ENCODE measurements around the gene NAPA. TPM values are rescaled to one million over a fixed set of nuclear protein-coding genes. Genes with fewer than 3 reads are reported as not detected.

Gene NAPA
- total RNA-seq, 4 donors from 2014 or later: 146 to 354 (median 213) TPM

- DNase-seq: no peak
- Histone ChIP-seq H3K9me3 (no peaks in the 10 kb centered on the region), H3K4me3 (replicated peaks in 1 of 3) (no peak overlapping the region), H3K36me3 (no peaks in the 10 kb centered on the region), H3K4me1 (peaks cover 13 to 19% of the 10 kb centered on the region in 2 donors), H3K27ac (no peak overlapping the region), H3K27me3 (no peaks in the 10 kb centered on the region)
- intact Hi-C loops (cut with DNase I): loop anchor here (10.0 kb wide), 1 partner anchor 84 kb away; no protein-coding TSS in a partner anchor
- 86 to 90% methylated on average over 9 of the region's 9 CpGs for WGBS, 2 donors
- no peak for TF ChIP-seq POLR2A (IDR thresholded peaks at IDR 0.05)
These were observed 4.0 kb upstream of the NAPA start for GRCh38 chr19:47518854-47519253.

- H3K27me3 ChIP-seq: no peaks in the 10 kb centered on the region
- WGBS, 2 donors: 67 to 70% methylated on average over 4 of the region's 4 CpGs
- no peaks in the 10 kb centered on the region for H3K9me3 ChIP-seq
- no peaks in the 10 kb centered on the region for H3K36me3 ChIP-seq
- peaks cover 16 to 20% of the 10 kb centered on the region in 2 donors for H3K4me1 ChIP-seq
- no peak overlapping the region for H3K27ac ChIP-seq
- DNase-seq: no peak
- intact Hi-C loops (cut with DNase I): loop anchor here (10.0 kb wide), 1 partner anchor 83 kb away; no protein-coding TSS in a partner anchor
- H3K4me3 ChIP-seq (replicated peaks in 1 of 3): no peak overlapping the region
- TF ChIP-seq POLR2A (IDR thresholded peaks at IDR 0.05) (no peak), CTCF (IDR thresholded peaks at IDR 0.05) (no peak)
These were observed 3.3 kb upstream of the NAPA start for GRCh38 chr19:47518139-47518538.

GRCh38 chr19:47514151-47514868 lies 553 bp downstream of the NAPA start:
- 4 to 19% methylated on average over 9 to 39 of the region's 40 CpGs for WGBS, 2 donors
- H3K4me3 ChIP-seq (replicated peaks in 1 of 3): peak overlapping the region; percentile 68 to 100 (median 70)
- H3K27ac ChIP-seq: peak overlapping the region; percentile 85 to 94 (median 92)
- peaks cover 48 to 50% of the 10 kb centered on the region in 2 donors for H3K4me1 ChIP-seq
- intact Hi-C loops (cut with DNase I): loop anchor here (10.0 kb wide), 1 partner anchor 80 kb away; no protein-coding TSS in a partner anchor
- H3K36me3 ChIP-seq: no peaks in the 10 kb centered on the region
- peak in 1 of 2 donors; percentile 31 for DNase-seq
- H3K27me3 ChIP-seq: no peaks in the 10 kb centered on the region
- TF ChIP-seq CTCF (IDR thresholded peaks at IDR 0.05): no peak
- no peak for TF ChIP-seq POLR2A (IDR thresholded peaks at IDR 0.05)
- H3K9me3 ChIP-seq: no peaks in the 10 kb centered on the region

GRCh38 chr19:47512948-47513319 lies 1.9 kb downstream of the NAPA start:
- intact Hi-C loops (cut with DNase I): loop anchor here (10.0 kb wide), 1 partner anchor 78 kb away; no protein-coding TSS in a partner anchor

More at GRCh38 chr19:47512948-47513319, 1.9 kb downstream of the NAPA start:
- Histone ChIP-seq H3K36me3 (no peaks in the 10 kb centered on the region), H3K4me3 (replicated peaks in 1 of 3) (peak overlapping the region in 1 of 3 donors; percentile 15), H3K27me3 (no peaks in the 10 kb centered on the region), H3K4me1 (peaks cover 58 to 62% of the 10 kb centered on the region in 2 donors), H3K9me3 (no peaks in the 10 kb centered on the region), H3K27ac (peak overlapping the region; percentile 33 to 92 (median 75))
- no peak for TF ChIP-seq CTCF (IDR thresholded peaks at IDR 0.05)
- no peak for TF ChIP-seq POLR2A (IDR thresholded peaks at IDR 0.05)
- 72 to 78% methylated on average over 8 of the region's 8 CpGs for WGBS, 2 donors
- no peak for DNase-seq

Data from thyroid gland (tissue), 4 donors.